AG04450 (cell line): ENCODE measurements around the gene MTAP. TPM values are rescaled to one million over a fixed set of nuclear protein-coding genes. Genes with fewer than 3 reads are reported as not detected.

ENCODE experiments used
- CTCF ChIA-PET: fragments of 300-600, 350-600 bp; formaldehyde crosslinking; extraction: SDS; loops from one replicate; lab custom pipeline; 2022; ENCODE audit warnings: antibody characterized with exemption, inconsistent platforms; lab: Charles Lee
- POLR2A ChIA-PET: fragments of 350-600 bp; formaldehyde crosslinking; extraction: SDS; loops from one replicate; lab custom pipeline; 2021; ENCODE audit warnings: antibody characterized with exemption, inconsistent platforms; lab: Yijun Ruan, JAX
- DNase-seq: peaks from one replicate; pipeline ENCODE4 v3.0.0-alpha.2; 2011; ENCODE audit warnings: low read depth, low spot score
- H3K27ac ChIP-seq: one replicate; pipeline ENCODE4 v1.5.1; 2012; ENCODE audit warnings: low read depth, low read length, control low read depth
- H3K27me3 ChIP-seq: one replicate; pipeline ENCODE4 v1.6.0; 2012; ENCODE audit warnings: low read length; ENCODE audit not compliant: control insufficient read depth, insufficient read depth
- H3K4me3 ChIP-seq: 2 replicates; pipeline ENCODE4 v1.5.1; 2011; ENCODE audit warnings: mild to moderate bottlenecking, low read depth, low read length, control low read depth
- H3K9me3 ChIP-seq: 2 replicates; pipeline ENCODE4 v1.5.1; 2012; ENCODE audit warnings: low read length; ENCODE audit not compliant: control insufficient read depth, insufficient read depth
- polyA plus RNA-seq: library from polyadenylated mRNA; depleted of rRNA; stranded (reverse); fragments of >200 nt; gene quantifications from 2 replicates; pipeline ENCODE4 v1.2.3, GENCODE V29; 2011
- TF ChIP-seq, protein P1 (sequence below): IDR thresholded peaks from 2 replicates; pipeline ENCODE4 v1.5.1; 2011; ENCODE audit warnings: low read depth, low read length, control low read depth, inconsistent platforms

The MTAP gene
- polyA plus RNA-seq, 1 experiment, result 26.1 TPM

- Histone ChIP-seq H3K9me3 (no peaks in the 10 kb centered on the region), H3K27ac (no peak overlapping the region), H3K4me3 (no peak overlapping the region), H3K27me3 (no peaks in the 10 kb centered on the region)
- TF ChIP-seq, protein P1, sequence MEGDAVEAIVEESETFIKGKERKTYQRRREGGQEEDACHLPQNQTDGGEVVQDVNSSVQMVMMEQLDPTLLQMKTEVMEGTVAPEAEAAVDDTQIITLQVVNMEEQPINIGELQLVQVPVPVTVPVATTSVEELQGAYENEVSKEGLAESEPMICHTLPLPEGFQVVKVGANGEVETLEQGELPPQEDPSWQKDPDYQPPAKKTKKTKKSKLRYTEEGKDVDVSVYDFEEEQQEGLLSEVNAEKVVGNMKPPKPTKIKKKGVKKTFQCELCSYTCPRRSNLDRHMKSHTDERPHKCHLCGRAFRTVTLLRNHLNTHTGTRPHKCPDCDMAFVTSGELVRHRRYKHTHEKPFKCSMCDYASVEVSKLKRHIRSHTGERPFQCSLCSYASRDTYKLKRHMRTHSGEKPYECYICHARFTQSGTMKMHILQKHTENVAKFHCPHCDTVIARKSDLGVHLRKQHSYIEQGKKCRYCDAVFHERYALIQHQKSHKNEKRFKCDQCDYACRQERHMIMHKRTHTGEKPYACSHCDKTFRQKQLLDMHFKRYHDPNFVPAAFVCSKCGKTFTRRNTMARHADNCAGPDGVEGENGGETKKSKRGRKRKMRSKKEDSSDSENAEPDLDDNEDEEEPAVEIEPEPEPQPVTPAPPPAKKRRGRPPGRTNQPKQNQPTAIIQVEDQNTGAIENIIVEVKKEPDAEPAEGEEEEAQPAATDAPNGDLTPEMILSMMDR, result no peak
- CTCF ChIA-PET, result interaction anchor here (0.6 to 2.3 kb wide), 2 partner anchors 311 to 536 kb away, joined by 3 to 8 read pairs; no protein-coding TSS in a partner anchor
- POLR2A ChIA-PET, result interaction anchor here (1.7 kb wide), 1 partner anchor 13 kb away, joined by 4 read pairs; no protein-coding TSS in a partner anchor
- no peak for DNase-seq
Measured at GRCh38 chr9:21933281-21933680, 130.8 kb downstream of the MTAP start.

DNA sequence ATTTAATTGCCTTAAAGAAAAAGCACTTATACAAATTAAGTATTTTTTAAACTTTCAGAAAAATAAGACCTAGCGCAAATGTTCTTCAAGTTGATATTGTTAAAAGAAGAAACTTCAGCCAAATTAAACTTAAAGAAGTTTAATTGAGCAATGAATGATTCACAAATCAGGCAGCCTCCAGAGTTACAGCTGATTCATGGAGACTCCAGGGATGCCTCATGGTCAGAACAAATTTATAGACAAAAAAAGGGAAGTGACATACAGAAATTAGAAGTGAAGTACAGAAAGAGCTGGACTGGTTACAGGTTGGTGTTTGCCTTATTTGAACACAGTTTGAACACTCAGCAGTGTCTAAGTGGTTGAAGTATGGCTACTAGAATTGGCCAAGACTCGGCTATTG, 131.4 kb downstream of the MTAP start:
- no peak for DNase-seq
- Histone ChIP-seq H3K27ac (no peak overlapping the region), H3K4me3 (no peak overlapping the region), H3K27me3 (no peaks in the 10 kb centered on the region), H3K9me3 (no peaks in the 10 kb centered on the region)
- ChIA-PET POLR2A (no interaction called here), CTCF (interaction anchor here (0.9 to 2.3 kb wide), 2 partner anchors 310 to 519 kb away, joined by 3 to 8 read pairs; no protein-coding TSS in a partner anchor)
- TF ChIP-seq, protein P1, result no peak

DNA sequence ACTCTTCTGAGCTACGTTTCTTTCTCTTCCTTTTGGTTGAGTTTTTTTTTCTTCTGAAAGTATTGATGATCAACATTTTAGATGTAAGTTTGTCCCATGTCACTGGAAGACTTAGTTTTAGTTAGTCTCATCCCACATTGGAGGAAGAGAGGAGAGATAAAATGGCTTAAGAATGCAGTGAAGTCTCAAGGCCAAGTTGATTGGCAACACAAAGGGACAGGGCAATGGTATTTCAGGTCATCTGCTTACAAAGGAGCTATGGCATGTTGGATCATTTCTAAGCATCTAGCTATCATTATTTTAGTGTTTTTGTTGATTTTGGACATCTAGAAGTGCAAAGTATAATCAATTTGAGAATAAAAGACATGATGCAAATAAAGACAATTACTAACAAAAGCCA, 133.2 kb downstream of the MTAP start:
- TF ChIP-seq, protein P1, result no peak
- H3K4me3 ChIP-seq, result no peak overlapping the region
- DNase-seq, result no peak
- H3K27ac ChIP-seq, result no peak overlapping the region
- H3K9me3 ChIP-seq, result no peaks in the 10 kb centered on the region
- H3K27me3 ChIP-seq, result no peaks in the 10 kb centered on the region
- ChIA-PET CTCF (no interaction called here), POLR2A (no interaction called here)

DNA sequence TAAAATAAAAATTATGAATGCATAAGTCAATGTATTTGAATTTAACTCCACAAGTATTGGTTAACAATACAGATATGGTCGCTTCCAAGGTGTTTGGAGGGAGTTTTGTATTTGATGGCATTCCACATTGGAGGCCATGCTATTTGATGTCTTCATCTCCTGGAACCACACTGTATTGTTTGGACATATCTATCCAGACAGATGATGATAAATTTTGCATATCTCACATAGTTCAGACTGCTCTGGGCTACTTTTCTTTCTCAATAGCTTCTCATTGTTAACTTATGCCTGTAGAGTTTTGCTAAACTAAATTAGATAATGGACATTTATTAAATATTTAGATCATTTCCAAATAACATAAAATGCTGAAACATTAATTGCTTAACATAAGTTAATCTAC, 133.7 kb downstream of the MTAP start:
- Histone ChIP-seq H3K9me3 (no peaks in the 10 kb centered on the region), H3K27ac (no peak overlapping the region), H3K27me3 (no peaks in the 10 kb centered on the region), H3K4me3 (no peak overlapping the region)
- CTCF ChIA-PET, result no interaction called here
- DNase-seq, result no peak
- TF ChIP-seq, protein P1, result no peak
- POLR2A ChIA-PET, result no interaction called here

DNA sequence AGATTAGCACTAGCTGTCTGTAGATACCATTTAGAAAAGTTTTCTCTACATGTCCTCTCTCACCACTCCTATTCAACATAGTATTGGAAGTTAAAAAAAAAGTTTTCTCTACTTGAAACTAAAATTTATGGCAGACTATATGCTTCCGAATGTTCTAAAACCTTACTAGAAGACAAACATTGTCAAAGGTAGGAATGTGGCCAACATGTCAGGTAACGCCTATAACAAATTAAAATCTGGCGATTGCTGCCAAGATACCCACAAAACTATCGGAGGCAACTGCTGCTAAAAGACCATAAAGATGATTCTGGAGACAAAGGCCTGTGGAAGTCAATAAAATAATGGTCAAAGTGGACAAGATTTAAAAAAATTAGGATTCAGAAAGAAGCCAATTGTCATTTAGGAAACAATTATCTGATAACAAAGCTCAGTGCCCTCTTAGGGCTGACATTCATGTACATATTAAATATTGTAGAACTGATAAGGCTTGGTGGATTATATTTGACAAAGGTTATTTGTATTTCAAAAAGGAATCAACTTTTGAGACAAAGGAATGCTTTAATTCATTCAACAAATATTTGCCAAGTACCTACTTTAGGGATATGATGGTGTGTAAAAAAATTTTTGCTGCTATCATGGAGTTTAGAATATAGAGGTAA, 139.0 kb downstream of the MTAP start:
- POLR2A ChIA-PET, result interaction anchor here (0.6 kb wide), 1 partner anchor 110 kb away, joined by 4 read pairs; no protein-coding TSS in a partner anchor
- CTCF ChIA-PET, result interaction anchor here (1.0 kb wide), 1 partner anchor 10 kb away, joined by 3 read pairs; no protein-coding TSS in a partner anchor
- Histone ChIP-seq H3K27me3 (peaks cover 2% of the 10 kb centered on the region), H3K4me3 (no peak overlapping the region), H3K9me3 (no peaks in the 10 kb centered on the region), H3K27ac (no peak overlapping the region)
- no peak for DNase-seq
- TF ChIP-seq, protein P1, result no peak
